Astrocyte (in vitro differentiated cells and primary cell): ENCODE measurements around the gene WDR89.

Experiments
- CTCF ChIP-seq: IDR thresholded peaks from 2 replicates; pipeline ENCODE4 v1.5.1; 2011; ENCODE audit warnings: low read depth, mild to moderate bottlenecking, inconsistent platforms, low read length, moderate library complexity; ENCODE audit not compliant: insufficient read depth
- EZH2 ChIP-seq: IDR thresholded peaks from 2 replicates; pipeline ENCODE4 v1.6.1; 2012; ENCODE audit warnings: mild to moderate bottlenecking, low read length, inconsistent platforms; ENCODE audit not compliant: insufficient read depth

DNA sequence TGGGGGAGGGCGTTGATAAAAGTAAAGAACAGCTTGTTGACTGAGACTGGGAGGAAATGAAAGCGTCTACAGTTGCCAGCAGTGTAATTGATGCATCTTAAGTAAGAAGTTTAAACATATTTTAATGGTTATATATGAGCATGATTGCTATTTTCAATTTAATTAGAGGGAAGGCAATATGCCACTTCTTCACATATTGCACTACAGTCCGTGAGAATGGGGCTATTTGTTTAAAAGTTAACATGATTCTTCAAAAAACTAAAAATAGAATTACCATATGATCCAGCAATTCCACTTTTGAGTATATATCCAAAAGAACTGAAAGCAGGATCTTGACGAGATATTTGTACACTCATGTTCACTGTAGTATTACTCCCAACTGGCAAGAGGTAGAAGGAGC is 60.2 kb downstream of the WDR89 start:
- TF ChIP-seq CTCF: no peak
- TF ChIP-seq EZH2: no peak
